Keratinocyte (primary cell): ENCODE data around the gene PIPOX. TPM values are rescaled to one million over a fixed set of nuclear protein-coding genes. Genes with fewer than 3 reads are reported as not detected.

Experiments used
- DNase-seq: peaks from one replicate; pipeline ENCODE4 v3.0.0-alpha.2; 2011; ENCODE audit warnings: low read depth, missing footprints, low spot score
- FAIRE-seq: peaks from 2 replicates; lab custom pipeline; 2011; peaks lifted over from hg19 to GRCh38; lab: Jason Lieb, UNC
- H2AFZ ChIP-seq: 2 replicates; pipeline ENCODE4 v1.6.0; 2012; ENCODE audit warnings: low read length, control low read depth, inconsistent platforms; ENCODE audit not compliant: control insufficient read depth
- H3K27ac ChIP-seq: 2 replicates; pipeline ENCODE4 v1.5.1; 2011; ENCODE audit warnings: low read length; ENCODE audit not compliant: control insufficient read depth, insufficient read depth
- H3K27me3 ChIP-seq: 3 replicates; pipeline ENCODE4 v1.6.0; 2011; ENCODE audit warnings: low read length; ENCODE audit not compliant: control insufficient read depth, insufficient read depth; ENCODE audit errors: extremely low read depth
- H3K36me3 ChIP-seq, 2 experiments: 2 replicates in 1 of 2; 3 replicates in 1 of 2; pipeline ENCODE4 v1.5.1; 2011; ENCODE audit warnings: low read length in 2 of 2, mild to moderate bottlenecking in 1 of 2; ENCODE audit not compliant: control insufficient read depth in 2 of 2, insufficient read depth in 2 of 2; ENCODE audit errors: extremely low read depth in 1 of 2
- H3K4me1 ChIP-seq: 3 replicates; pipeline ENCODE4 v1.5.1; 2011; ENCODE audit warnings: low read length; ENCODE audit not compliant: control insufficient read depth, insufficient read depth; ENCODE audit errors: extremely low read depth
- H3K4me2 ChIP-seq: 3 replicates; pipeline ENCODE4 v1.6.0; 2011; ENCODE audit warnings: low read depth, low read length; ENCODE audit not compliant: control insufficient read depth, insufficient read depth; ENCODE audit errors: extremely low read depth
- H3K4me3 ChIP-seq, 3 experiments: fragments of 200-600 bp in 1 of 3; sonication (generic) in 1 of 3; 2 replicates in 2 of 3; 3 replicates in 1 of 3; pipeline ENCODE4 v1.5.1; 2011 to 2016; ENCODE audit warnings: low read length in 3 of 3, mild to moderate bottlenecking in 3 of 3, control low read depth in 2 of 3, inconsistent platforms in 1 of 3, low read depth in 1 of 3, mixed read lengths in 1 of 3, mixed run types in 1 of 3, moderate library complexity in 1 of 3; ENCODE audit not compliant: control insufficient read depth in 2 of 3, insufficient read depth in 2 of 3; ENCODE audit errors: extremely low read depth in 1 of 3
- H3K79me2 ChIP-seq: 2 replicates; pipeline ENCODE4 v1.6.0; 2012; ENCODE audit warnings: low read length; ENCODE audit not compliant: control insufficient read depth, insufficient read depth
- H3K9ac ChIP-seq: 3 replicates; pipeline ENCODE4 v1.6.0; 2011; ENCODE audit warnings: low read length; ENCODE audit not compliant: control insufficient read depth, insufficient read depth; ENCODE audit errors: extremely low read depth
- H3K9me1 ChIP-seq: 3 replicates; pipeline ENCODE4 v1.6.0; 2011; ENCODE audit warnings: low read length; ENCODE audit not compliant: control insufficient read depth, insufficient read depth; ENCODE audit errors: extremely low read depth
- H3K9me3 ChIP-seq: 2 replicates; pipeline ENCODE4 v1.5.1; 2012; ENCODE audit warnings: low read depth, low read length; ENCODE audit not compliant: control insufficient read depth
- H4K20me1 ChIP-seq: 3 replicates; pipeline ENCODE4 v1.6.0; 2011; ENCODE audit warnings: low read length; ENCODE audit not compliant: control insufficient read depth, insufficient read depth; ENCODE audit errors: extremely low read depth
- CTCF ChIP-seq, 3 experiments: IDR thresholded peaks in 1 of 3; conservative IDR thresholded peaks in 1 of 3; optimal IDR thresholded peaks in 1 of 3; 2 replicates in 2 of 3; 3 replicates in 1 of 3; pipeline versions ENCODE3 to v1.5.1; 2011; ENCODE audit warnings: low read length in 3 of 3, mild to moderate bottlenecking in 3 of 3, moderate library complexity in 2 of 3, control low read depth in 1 of 3, inconsistent platforms in 1 of 3; ENCODE audit not compliant: insufficient read depth in 2 of 3; ENCODE audit errors: extremely low read depth in 1 of 3
- EZH2 ChIP-seq: IDR thresholded peaks from one replicate; pipeline ENCODE4 v1.6.1; 2012; ENCODE audit warnings: inconsistent platforms, mild to moderate bottlenecking, low read length, moderate library complexity
- dilution Hi-C: fragments of 300-500 bp; cut with MboI; formaldehyde crosslinking; loops from one replicate; pipeline ENCODE4 v1.7.0; 2020; ENCODE audit warnings: low sequenced_read_pairs; ENCODE audit not compliant: extremely low pct_ligation_motif_present
- polyA plus RNA-seq, 5 experiments: library from polyadenylated mRNA; depleted of rRNA in 3 of 5; stranded (reverse) in 3 of 5; stranded (forward) in 1 of 5; unstranded in 1 of 5; fragments of >200 nt; gene quantifications; 1 replicate in 1 of 5; 2 replicates in 3 of 5; 3 replicates in 1 of 5; pipeline versions ENCODE4 v1.2.1 to v1.2.3, GENCODE V29; 2011 to 2012; ENCODE audit warnings: missing spikeins in 2 of 5, low read depth in 1 of 5, low replicate concordance in 1 of 5

PIPOX gene
- polyA plus RNA-seq, 1 donor (not counting 4 experiments of a cell fraction or from before 2014, with no cell fraction given) = not detected

- Histone ChIP-seq H4K20me1 (peaks cover 3% of the 10 kb centered on the region), H3K36me3 (no peaks in the 10 kb centered on the region), H3K9me1 (no peaks in the 10 kb centered on the region), H3K4me1 (no peaks in the 10 kb centered on the region), H3K27ac (no peak overlapping the region), H3K4me3 (no peak overlapping the region), H3K9ac (no peak overlapping the region), H3K79me2 (no peaks in the 10 kb centered on the region), H3K4me2 (no peak overlapping the region), H3K9me3 (no peaks in the 10 kb centered on the region), H2AFZ (no peak overlapping the region), H3K27me3 (peaks cover 32% of the 10 kb centered on the region)
- FAIRE-seq (no peak), DNase-seq (no peak)
- TF ChIP-seq CTCF (optimal IDR thresholded peaks at IDR 0.05 in 1 of 3, IDR thresholded peaks at IDR 0.05 in 1 of 3, conservative IDR thresholded peaks at IDR 0.05 in 1 of 3; ENCODE audit: extremely low read depth in 1 of 3, insufficient read depth in 2 of 3, low read length in 3 of 3) = no peak
- TF ChIP-seq EZH2 = no peak
- dilution Hi-C loops = no loop called here
Measured at GRCh38 chr17:29058391-29058790, 15.4 kb downstream of the PIPOX start.

GRCh38 chr17:29059281-29059680 lies 16.3 kb downstream of the PIPOX start:
- dilution Hi-C loops = no loop called here
- no peaks in the 10 kb centered on the region for H3K9me1 ChIP-seq
- no peak overlapping the region for H3K4me3 ChIP-seq
- no peak for FAIRE-seq
- H3K79me2 ChIP-seq = no peaks in the 10 kb centered on the region
- H2AFZ ChIP-seq = no peak overlapping the region
- peaks cover 3% of the 10 kb centered on the region for H4K20me1 ChIP-seq
- H3K9ac ChIP-seq = no peak overlapping the region
- no peak overlapping the region for H3K4me2 ChIP-seq
- H3K4me1 ChIP-seq = no peaks in the 10 kb centered on the region
- H3K27me3 ChIP-seq = peaks cover 30% of the 10 kb centered on the region
- TF ChIP-seq CTCF (optimal IDR thresholded peaks at IDR 0.05 in 1 of 3, IDR thresholded peaks at IDR 0.05 in 1 of 3, conservative IDR thresholded peaks at IDR 0.05 in 1 of 3; ENCODE audit: extremely low read depth in 1 of 3, insufficient read depth in 2 of 3, low read length in 3 of 3) (no peak), EZH2 (no peak)
- H3K9me3 ChIP-seq = no peaks in the 10 kb centered on the region
- no peak overlapping the region for H3K27ac ChIP-seq
- H3K36me3 ChIP-seq = no peaks in the 10 kb centered on the region
- DNase-seq = no peak
